H1 (cell line): ENCODE results near the gene AQP7. TPM values are rescaled to one million over a fixed set of nuclear protein-coding genes. Genes with fewer than 3 reads are reported as not detected.

Experiments used
- CTCF ChIA-PET: fragments of 300-600 bp; sonication (Branson Sonifier 250); formaldehyde crosslinking; loops from one replicate; lab custom pipeline; 2021; ENCODE audit not compliant: partially characterized antibody; lab: Charles Lee
- POLR2A ChIA-PET: fragments of 300-600 bp; sonication (Branson Sonifier 250); formaldehyde crosslinking; loops from one replicate; lab custom pipeline; 2021; ENCODE audit warnings: inconsistent platforms; ENCODE audit not compliant: partially characterized antibody; lab: Charles Lee
- DNase-seq, 2 experiments: peaks; one replicate each; pipeline versions ENCODE4 v3.0.0 to v3.0.0-alpha.2; 2010 to 2022; ENCODE audit warnings: low spot score in 2 of 2, low read depth in 1 of 2, mixed read lengths in 1 of 2
- FAIRE-seq: peaks from 2 replicates; lab custom pipeline; 2011; peaks lifted over from hg19 to GRCh38; lab: Jason Lieb, UNC
- H2AFZ ChIP-seq: 2 replicates; pipeline ENCODE4 v1.8.1; 2012; ENCODE audit warnings: low read length, inconsistent platforms
- H2AK5ac ChIP-seq: 2 replicates; pipeline ENCODE4 v1.6.1; 2013; ENCODE audit warnings: low read depth, low read length
- H2BK120ac ChIP-seq: replicated peaks from 2 replicates; pipeline ENCODE3; 2013; ENCODE audit warnings: low read depth, low read length, inconsistent platforms
- H2BK12ac ChIP-seq: 2 replicates; pipeline ENCODE4 v1.6.1; 2013; ENCODE audit warnings: low read depth, low read length
- H2BK15ac ChIP-seq: 2 replicates; pipeline ENCODE4 v1.6.1; 2013; ENCODE audit warnings: low read length
- H2BK20ac ChIP-seq: 2 replicates; pipeline ENCODE4 v1.6.1; 2013; ENCODE audit warnings: low read length
- H2BK5ac ChIP-seq: 2 replicates; pipeline ENCODE4 v1.6.1; 2013; ENCODE audit warnings: low read depth, low read length
- H3K14ac ChIP-seq: 2 replicates; pipeline ENCODE4 v1.6.1; 2013; ENCODE audit warnings: inconsistent platforms; ENCODE audit not compliant: insufficient read length
- H3K18ac ChIP-seq: 2 replicates; pipeline ENCODE4 v1.6.1; 2013; ENCODE audit warnings: low read length; ENCODE audit errors: extremely low read depth
- H3K23ac ChIP-seq: 2 replicates; pipeline ENCODE4 v1.6.1; 2013; ENCODE audit warnings: inconsistent platforms; ENCODE audit not compliant: insufficient read length
- H3K23me2 ChIP-seq: 2 replicates; pipeline ENCODE4 v1.6.1; 2013; ENCODE audit warnings: low read depth, low read length
- H3K27ac ChIP-seq: 2 replicates; pipeline ENCODE4 v1.6.1; 2011; ENCODE audit warnings: low read depth, low read length, inconsistent platforms
- H3K27me3 ChIP-seq, 4 experiments: replicated peaks in 1 of 4; 1 replicate in 1 of 4; 2 replicates in 3 of 4; pipeline versions ENCODE4 v1.6.1 to v1.8.1; 2011 to 2013; ENCODE audit warnings: low read length in 3 of 4, mild to moderate bottlenecking in 3 of 4, inconsistent platforms in 2 of 4, mixed read lengths in 2 of 4, moderate library complexity in 1 of 4; ENCODE audit not compliant: control insufficient read depth in 3 of 4, insufficient read depth in 3 of 4; ENCODE audit errors: extremely low read depth in 1 of 4
- H3K36me3 ChIP-seq, 4 experiments: 2 replicates each; pipeline versions ENCODE4 v1.6.1 to v1.8.1; 2011 to 2013; ENCODE audit warnings: mild to moderate bottlenecking in 4 of 4, low read length in 3 of 4, moderate library complexity in 2 of 4, control low read depth in 1 of 4, inconsistent platforms in 1 of 4; ENCODE audit not compliant: insufficient read depth in 4 of 4, control insufficient read depth in 2 of 4
- H3K4ac ChIP-seq: replicated peaks from 2 replicates; pipeline ENCODE3; 2013; ENCODE audit warnings: low read length, low read depth, mixed read lengths, inconsistent platforms; ENCODE audit not compliant: insufficient read length
- H3K4me1 ChIP-seq, 4 experiments: replicated peaks in 1 of 4; 1 replicate in 1 of 4; 2 replicates in 3 of 4; pipeline versions ENCODE4 v1.6.1 to v1.8.1; 2011 to 2013; ENCODE audit warnings: low read length in 3 of 4, inconsistent platforms in 2 of 4, mixed read lengths in 1 of 4; ENCODE audit not compliant: insufficient read depth in 4 of 4, control insufficient read depth in 3 of 4
- H3K4me2 ChIP-seq, 2 experiments: 2 replicates each; pipeline versions ENCODE4 v1.6.1 to v1.8.1; 2011 to 2013; ENCODE audit warnings: low read depth in 2 of 2, low read length in 2 of 2, control low read depth in 1 of 2, inconsistent platforms in 1 of 2, mild to moderate bottlenecking in 1 of 2; ENCODE audit not compliant: insufficient read depth in 1 of 2
- H3K4me3 ChIP-seq, 4 experiments: fragments of 200-600, 300-600 bp in 1 of 4; sonication (generic), shearing (Covaris generic), sonication (Bioruptor Twin) in 1 of 4; 2 replicates each; pipeline versions ENCODE4 v1.5.1 to v1.8.1; 2011 to 2016; ENCODE audit warnings: low read length in 4 of 4, low read depth in 3 of 4, control low read depth in 2 of 4, inconsistent platforms in 2 of 4, mild to moderate bottlenecking in 2 of 4, mixed read lengths in 1 of 4, moderate library complexity in 1 of 4; ENCODE audit not compliant: insufficient read depth in 2 of 4; ENCODE audit errors: extremely low read depth in 1 of 4
- H3K56ac ChIP-seq: replicated peaks from 2 replicates; pipeline ENCODE3; 2013; ENCODE audit warnings: low read depth, mild to moderate bottlenecking, mixed read lengths, low read length, inconsistent platforms; ENCODE audit not compliant: insufficient read length
- H3K79me1 ChIP-seq: 2 replicates; pipeline ENCODE4 v1.6.1; 2013; ENCODE audit warnings: low read depth, low read length, control low read depth
- H3K79me2 ChIP-seq, 2 experiments: 2 replicates each; pipeline versions ENCODE4 v1.6.1 to v1.8.1; 2012 to 2013; ENCODE audit warnings: low read length in 2 of 2, mild to moderate bottlenecking in 2 of 2, inconsistent platforms in 1 of 2; ENCODE audit not compliant: insufficient read depth in 2 of 2, control insufficient read depth in 1 of 2
- H3K9ac ChIP-seq, 4 experiments: replicated peaks in 1 of 4; 1 replicate in 1 of 4; 2 replicates in 3 of 4; pipeline versions ENCODE4 v1.6.1 to v1.8.1; 2011 to 2013; ENCODE audit warnings: low read depth in 3 of 4, low read length in 3 of 4, control low read depth in 2 of 4, mild to moderate bottlenecking in 2 of 4, moderate library complexity in 2 of 4, inconsistent platforms in 1 of 4; ENCODE audit errors: extremely low read depth in 1 of 4
- H3K9me3 ChIP-seq, 2 experiments: 2 replicates each; pipeline versions ENCODE4 v1.6.1 to v1.8.1; 2012 to 2013; ENCODE audit warnings: mild to moderate bottlenecking in 2 of 2, moderate library complexity in 2 of 2, control low read depth in 1 of 2, inconsistent platforms in 1 of 2, low read depth in 1 of 2, low read length in 1 of 2, mixed read lengths in 1 of 2; ENCODE audit not compliant: insufficient read depth in 2 of 2
- H4K20me1 ChIP-seq, 2 experiments: replicated peaks in 1 of 2; 2 replicates each; pipeline versions ENCODE3 to v1.8.1; 2011 to 2013; ENCODE audit warnings: inconsistent platforms in 2 of 2, low read length in 2 of 2, mild to moderate bottlenecking in 1 of 2; ENCODE audit not compliant: insufficient read depth in 2 of 2, control insufficient read depth in 1 of 2
- H4K5ac ChIP-seq: 2 replicates; pipeline ENCODE4 v1.6.1; 2013; ENCODE audit warnings: low read length, low read depth, mixed read lengths, inconsistent platforms; ENCODE audit not compliant: insufficient read length
- H4K8ac ChIP-seq: 2 replicates; pipeline ENCODE4 v1.8.0; 2013; ENCODE audit warnings: mild to moderate bottlenecking, moderate library complexity, low read length, inconsistent platforms; ENCODE audit not compliant: insufficient read depth; ENCODE audit errors: extremely low read depth
- H4K91ac ChIP-seq: replicated peaks from 2 replicates; pipeline ENCODE3; 2013; ENCODE audit warnings: low read length, mixed read lengths, inconsistent platforms; ENCODE audit not compliant: insufficient read length
- ASH2L ChIP-seq: fragments of 200-600, 300-600 bp; sonication (generic); IDR thresholded peaks from one replicate; pipeline ENCODE4 v1.7.1; 2017; ENCODE audit warnings: low read length
- ATF2 ChIP-seq: IDR thresholded peaks from 2 replicates; pipeline ENCODE4 v1.6.1; 2012; ENCODE audit warnings: low read length, inconsistent platforms
- FOSL1 ChIP-seq: IDR thresholded peaks from 2 replicates; pipeline ENCODE4 v1.6.1; 2011; ENCODE audit warnings: mild to moderate bottlenecking, low read depth, low read length, moderate library complexity; ENCODE audit not compliant: insufficient read depth
- GABPA ChIP-seq: IDR thresholded peaks from 2 replicates; pipeline ENCODE4 v1.6.1; 2011; ENCODE audit warnings: mild to moderate bottlenecking, low read length, moderate library complexity, borderline replicate concordance; ENCODE audit not compliant: insufficient read depth
- KDM4A ChIP-seq: IDR thresholded peaks from one replicate; pipeline ENCODE4 v1.7.1; 2012; ENCODE audit warnings: low read depth, mild to moderate bottlenecking, moderate library complexity, low read length, inconsistent platforms; ENCODE audit not compliant: severe bottlenecking
- NANOG ChIP-seq: IDR thresholded peaks from 2 replicates; pipeline ENCODE4 v1.6.1; 2011; ENCODE audit warnings: low read length, low read depth, mild to moderate bottlenecking, inconsistent platforms; ENCODE audit not compliant: insufficient read depth, poor library complexity, severe bottlenecking
- RFX5 ChIP-seq: IDR thresholded peaks from 2 replicates; pipeline ENCODE4 v1.6.1; 2011; ENCODE audit warnings: low read depth, low read length, improper control_type of control experiment, borderline replicate concordance
- SRF ChIP-seq: IDR thresholded peaks from 2 replicates; pipeline ENCODE4 v1.6.1; 2011; ENCODE audit warnings: mild to moderate bottlenecking, low read depth, low read length, moderate library complexity
- WGBS, 2 experiments: shearing (Covaris generic) in 1 of 2; methylation state at CpG; one replicate each; pipeline versions ENCODE4 v1.1.6 to v1.1.7; 2013 to 2015; ENCODE audit warnings: low lambda C conversion rate in 2 of 2, mixed read lengths in 2 of 2, inconsistent platforms in 1 of 2, low coverage in 1 of 2, missing lambda C conversion rate in 1 of 2; ENCODE audit not compliant: insufficient replicate concordance in 2 of 2, insufficient coverage in 1 of 2, insufficient read length in 1 of 2; ENCODE audit errors: extremely low coverage in 1 of 2, missing lambda C conversion rate in 1 of 2; 5-methylcytosine and 5-hydroxymethylcytosine counted together
- polyA plus RNA-seq, 7 experiments: library from polyadenylated mRNA; depleted of rRNA in 3 of 7; stranded (reverse) in 5 of 7; unstranded in 2 of 7; fragments of >200 nt in 5 of 7; fragments of 200-250 nt in 2 of 7; gene quantifications; 1 replicate in 5 of 7; 2 replicates in 1 of 7; 4 replicates in 1 of 7; pipeline versions ENCODE4 v1.2.1 to v1.2.3, GENCODE V29; 2011 to 2013; ENCODE audit warnings: missing spikeins in 2 of 7, mixed read lengths in 2 of 7
- total RNA-seq: library from RNA; stranded (reverse); fragmentation: NEBNext Ultra II Directional; extraction: Animal tissue kit (Norgen Biotek cat#: 25700); gene quantifications from 2 replicates; pipeline ENCODE4 v1.2.1, GENCODE V29; 2021
- TF ChIP-seq, protein P1 (sequence below), 3 experiments: IDR thresholded peaks; 1 replicate in 2 of 3; 2 replicates in 1 of 3; pipeline versions ENCODE4 v1.5.1 to v1.6.1; 2011; ENCODE audit warnings: low read length in 3 of 3, mild to moderate bottlenecking in 3 of 3, inconsistent platforms in 2 of 3, low read depth in 1 of 3, moderate library complexity in 1 of 3; ENCODE audit not compliant: insufficient read depth in 1 of 3; ENCODE audit errors: control extremely low read depth in 1 of 3

AQP7 gene
- total and polyA plus RNA-seq, 2 of the 8 experiments (the other 6 are each of a cell fraction or from before 2014, with no cell fraction given): not detected

GRCh38 chr9:33408087-33408486, 5.7 kb upstream of the AQP7 start:
- ChIA-PET POLR2A (interaction anchor here (1.4 kb wide), 1 partner anchor 8 kb away, joined by 3 read pairs; no protein-coding TSS in a partner anchor), CTCF (interaction anchor here (1.0 to 1.8 kb wide), 7 partner anchors 8 to 58 kb away, joined by 3 to 17 read pairs (median 5); no protein-coding TSS in a partner anchor)
- Histone ChIP-seq H2AFZ (no peak overlapping the region), H3K79me1 (no peaks in the 10 kb centered on the region), H3K9me3 (no peaks in the 10 kb centered on the region), H3K23ac (no peak overlapping the region), H3K36me3 (no peaks in the 10 kb centered on the region), H2BK5ac (no peak overlapping the region), H3K9ac (no peak overlapping the region), H3K79me2 (no peaks in the 10 kb centered on the region), H4K5ac (no peak overlapping the region), H2BK15ac (no peak overlapping the region), H3K4me3 (no peak overlapping the region), H2AK5ac (no peak overlapping the region), H2BK12ac (no peak overlapping the region), H4K8ac (peak overlapping the region; percentile 51; the same call in 1 of the 2 replicates), H4K20me1 (no peaks in the 10 kb centered on the region), H3K27me3 (no peaks in the 10 kb centered on the region), H3K23me2 (no peaks in the 10 kb centered on the region), H3K56ac (no peak overlapping the region), H3K18ac (no peak overlapping the region), H3K4me1 (no peaks in the 10 kb centered on the region), H3K4ac (no peak overlapping the region), H2BK20ac (no peak overlapping the region), H3K27ac (no peak overlapping the region), H3K14ac (no peak overlapping the region), H2BK120ac (no peak overlapping the region), H4K91ac (no peak overlapping the region), H3K4me2 (no peak overlapping the region)
- no peak for DNase-seq
- no peak for FAIRE-seq
- 81% methylated on average over 5 of the region's 5 CpGs; no CpG with 5 or more reads in 1 of the 2 experiments for WGBS, 2 experiments
- TF ChIP-seq NANOG (no peak), SRF (no peak), RFX5 (no peak), KDM4A (no peak), GABPA (no peak), FOSL1 (no peak), ASH2L (no peak), ATF2 (no peak)
- TF ChIP-seq, protein P1, sequence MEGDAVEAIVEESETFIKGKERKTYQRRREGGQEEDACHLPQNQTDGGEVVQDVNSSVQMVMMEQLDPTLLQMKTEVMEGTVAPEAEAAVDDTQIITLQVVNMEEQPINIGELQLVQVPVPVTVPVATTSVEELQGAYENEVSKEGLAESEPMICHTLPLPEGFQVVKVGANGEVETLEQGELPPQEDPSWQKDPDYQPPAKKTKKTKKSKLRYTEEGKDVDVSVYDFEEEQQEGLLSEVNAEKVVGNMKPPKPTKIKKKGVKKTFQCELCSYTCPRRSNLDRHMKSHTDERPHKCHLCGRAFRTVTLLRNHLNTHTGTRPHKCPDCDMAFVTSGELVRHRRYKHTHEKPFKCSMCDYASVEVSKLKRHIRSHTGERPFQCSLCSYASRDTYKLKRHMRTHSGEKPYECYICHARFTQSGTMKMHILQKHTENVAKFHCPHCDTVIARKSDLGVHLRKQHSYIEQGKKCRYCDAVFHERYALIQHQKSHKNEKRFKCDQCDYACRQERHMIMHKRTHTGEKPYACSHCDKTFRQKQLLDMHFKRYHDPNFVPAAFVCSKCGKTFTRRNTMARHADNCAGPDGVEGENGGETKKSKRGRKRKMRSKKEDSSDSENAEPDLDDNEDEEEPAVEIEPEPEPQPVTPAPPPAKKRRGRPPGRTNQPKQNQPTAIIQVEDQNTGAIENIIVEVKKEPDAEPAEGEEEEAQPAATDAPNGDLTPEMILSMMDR (IDR thresholded peaks at IDR 0.05; ENCODE audit: control extremely low read depth in 1 of 3, insufficient read depth in 1 of 3, low read depth in 1 of 3, low read length in 3 of 3): no peak
